Vagina (tissue), 2 donors: ENCODE measurements around the gene SH3BP2.

Source experiments
- POLR2A ChIP-seq, 2 donors: fragments of 450-650 bp; IDR thresholded peaks; one replicate each; pipeline ENCODE4 v1.6.1; 2017; ENCODE audit warnings: antibody characterized with exemption in 2 of 2, mild to moderate bottlenecking in 2 of 2, moderate library complexity in 2 of 2
- POLR2AphosphoS5 ChIP-seq, 2 donors: sonication (generic); formaldehyde crosslinking; IDR thresholded peaks; one replicate each; pipeline ENCODE4 v1.9.0; 2017; ENCODE audit warnings: antibody characterized with exemption in 2 of 2, mild to moderate bottlenecking in 2 of 2, low read depth in 1 of 2; ENCODE audit not compliant: insufficient read depth in 1 of 2
- TF ChIP-seq, protein P1 (sequence below), 3 experiments: fragments of 450-650 bp in 2 of 3; fragments of 200-600 bp in 1 of 3; sonication (generic) in 1 of 3; IDR thresholded peaks; one replicate each; pipeline ENCODE4 v1.5.1; 2017 to 2019; ENCODE audit warnings: antibody characterized with exemption in 3 of 3, mild to moderate bottlenecking in 2 of 3, moderate library complexity in 2 of 3

DNA sequence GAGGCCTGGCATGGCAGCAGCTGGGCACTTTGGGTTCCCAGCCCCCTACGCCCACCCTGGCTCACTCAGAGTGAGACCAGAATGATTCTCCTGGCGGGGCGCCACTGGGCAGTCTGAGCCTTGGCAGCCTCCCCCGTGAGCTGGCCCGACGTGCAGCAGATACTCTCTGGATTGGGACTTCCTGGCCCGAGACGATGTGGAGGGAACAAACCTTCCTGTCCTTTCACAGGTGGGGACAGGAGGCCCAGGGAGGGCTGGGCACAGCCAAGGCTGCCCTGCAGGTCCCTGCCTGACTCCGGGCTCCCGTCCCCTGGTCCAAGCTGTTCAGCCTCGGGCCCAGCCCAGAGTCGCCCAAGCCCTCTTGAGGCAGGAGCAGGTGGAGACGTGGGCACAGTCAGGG lies 32.9 kb downstream of the SH3BP2 start:
- TF ChIP-seq POLR2A (IDR thresholded peaks at IDR 0.05) (no peak), POLR2AphosphoS5 (IDR thresholded peaks at IDR 0.05; ENCODE audit: insufficient read depth in 1 of 2, low read depth in 1 of 2) (no peak)
- TF ChIP-seq, protein P1, sequence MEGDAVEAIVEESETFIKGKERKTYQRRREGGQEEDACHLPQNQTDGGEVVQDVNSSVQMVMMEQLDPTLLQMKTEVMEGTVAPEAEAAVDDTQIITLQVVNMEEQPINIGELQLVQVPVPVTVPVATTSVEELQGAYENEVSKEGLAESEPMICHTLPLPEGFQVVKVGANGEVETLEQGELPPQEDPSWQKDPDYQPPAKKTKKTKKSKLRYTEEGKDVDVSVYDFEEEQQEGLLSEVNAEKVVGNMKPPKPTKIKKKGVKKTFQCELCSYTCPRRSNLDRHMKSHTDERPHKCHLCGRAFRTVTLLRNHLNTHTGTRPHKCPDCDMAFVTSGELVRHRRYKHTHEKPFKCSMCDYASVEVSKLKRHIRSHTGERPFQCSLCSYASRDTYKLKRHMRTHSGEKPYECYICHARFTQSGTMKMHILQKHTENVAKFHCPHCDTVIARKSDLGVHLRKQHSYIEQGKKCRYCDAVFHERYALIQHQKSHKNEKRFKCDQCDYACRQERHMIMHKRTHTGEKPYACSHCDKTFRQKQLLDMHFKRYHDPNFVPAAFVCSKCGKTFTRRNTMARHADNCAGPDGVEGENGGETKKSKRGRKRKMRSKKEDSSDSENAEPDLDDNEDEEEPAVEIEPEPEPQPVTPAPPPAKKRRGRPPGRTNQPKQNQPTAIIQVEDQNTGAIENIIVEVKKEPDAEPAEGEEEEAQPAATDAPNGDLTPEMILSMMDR (IDR thresholded peaks at IDR 0.05) = no peak
